NCI-H1105 (cell line): Measurements from ENCODE around the gene SDK1.

Source experiments
- DNase-seq: peaks from one replicate; lab custom pipeline; 2025; lab: John Stamatoyannopoulos, UW

Gene SDK1

GRCh38 chr7:4178416-4178815 lies 877.4 kb downstream of the SDK1 start:
- DNase-seq = no peak

GRCh38 chr7:4178916-4179687 lies 878.0 kb downstream of the SDK1 start:
- DNase-seq = no peak

- no peak for DNase-seq
These were observed 878.8 kb downstream of the SDK1 start for GRCh38 chr7:4179688-4180380.

GRCh38 chr7:4181446-4181845 lies 880.4 kb downstream of the SDK1 start:
- no peak for DNase-seq

- no peak for DNase-seq
These were observed 881.7 kb downstream of the SDK1 start for GRCh38 chr7:4182605-4183300.

- no peak for DNase-seq
These were observed 883.6 kb downstream of the SDK1 start for GRCh38 chr7:4184653-4185052.

GRCh38 chr7:4185136-4185535 lies 884.1 kb downstream of the SDK1 start:
- DNase-seq = no peak

- no peak for DNase-seq
These were observed 884.9 kb downstream of the SDK1 start for GRCh38 chr7:4185721-4186512.

GRCh38 chr7:4186513-4186780 lies 885.4 kb downstream of the SDK1 start:
- DNase-seq = no peak

GRCh38 chr7:4188651-4189050 lies 887.6 kb downstream of the SDK1 start:
- DNase-seq = no peak

- peak; percentile 64 for DNase-seq
These were observed 888.1 kb downstream of the SDK1 start for GRCh38 chr7:4189131-4189570.

- DNase-seq = peak; percentile 65
These were observed 889.2 kb downstream of the SDK1 start for GRCh38 chr7:4190010-4190981.

- DNase-seq = no peak
These were observed 890.0 kb downstream of the SDK1 start for GRCh38 chr7:4191046-4191445.

- DNase-seq = no peak
These were observed 890.5 kb downstream of the SDK1 start for GRCh38 chr7:4191525-4191924.

GRCh38 chr7:4195660-4196059 lies 894.6 kb downstream of the SDK1 start:
- no peak for DNase-seq

- no peak for DNase-seq
These were observed 895.2 kb downstream of the SDK1 start for GRCh38 chr7:4196121-4196819.

GRCh38 chr7:4198301-4198700 lies 897.2 kb downstream of the SDK1 start:
- DNase-seq = no peak

GRCh38 chr7:4200546-4201094 lies 899.6 kb downstream of the SDK1 start:
- DNase-seq = no peak

GRCh38 chr7:4201566-4201965 lies 900.5 kb downstream of the SDK1 start:
- DNase-seq = no peak

GRCh38 chr7:4202154-4202736 lies 901.2 kb downstream of the SDK1 start:
- DNase-seq = no peak
